OCI-M2 (cell line): Measurements from ENCODE around the gene PYROXD2.

Experiments
- DNase-seq: peaks from one replicate; lab custom pipeline; 2025; ENCODE audit not compliant: unreplicated experiment; lab: John Stamatoyannopoulos, UW

The PYROXD2 gene

DNA sequence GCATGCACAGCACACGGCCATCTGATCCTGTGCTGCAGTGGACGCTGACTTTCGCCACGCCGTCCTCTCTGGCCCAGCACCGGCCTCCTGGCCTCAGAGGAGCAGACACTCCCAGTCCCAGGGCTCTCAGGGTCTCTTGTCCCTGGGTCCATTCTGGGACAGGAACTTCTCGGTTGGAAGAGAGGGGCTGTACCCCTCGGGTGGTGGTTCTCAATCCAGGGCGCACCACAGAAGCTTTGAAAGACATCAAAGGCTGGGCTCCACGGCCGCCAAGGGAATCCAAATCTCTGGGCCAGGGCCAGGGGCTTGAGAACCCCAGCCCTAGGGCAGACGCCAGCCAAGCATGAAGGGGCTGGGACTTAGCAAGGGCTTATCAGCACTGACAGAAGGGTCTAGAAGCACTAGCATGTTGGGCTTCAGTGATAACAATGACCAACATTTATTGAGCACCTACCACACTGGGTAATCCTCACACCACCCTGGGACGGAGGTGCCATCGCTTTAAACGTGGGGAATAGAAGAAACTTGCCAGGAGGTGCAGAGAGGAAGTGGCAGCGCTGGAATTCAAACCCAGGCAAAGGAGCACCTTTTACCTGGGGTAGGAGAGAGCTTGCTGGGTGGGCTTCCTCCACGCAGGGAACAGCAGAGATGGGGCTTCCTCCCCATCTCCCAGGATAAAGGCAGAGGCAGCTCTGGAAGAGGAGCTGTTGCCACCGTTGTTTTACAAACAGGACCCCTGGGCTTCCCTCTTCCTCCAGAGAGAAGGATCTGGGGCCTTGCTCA lies 1.8 kb upstream of the PYROXD2 start:
- no peak for DNase-seq

DNA sequence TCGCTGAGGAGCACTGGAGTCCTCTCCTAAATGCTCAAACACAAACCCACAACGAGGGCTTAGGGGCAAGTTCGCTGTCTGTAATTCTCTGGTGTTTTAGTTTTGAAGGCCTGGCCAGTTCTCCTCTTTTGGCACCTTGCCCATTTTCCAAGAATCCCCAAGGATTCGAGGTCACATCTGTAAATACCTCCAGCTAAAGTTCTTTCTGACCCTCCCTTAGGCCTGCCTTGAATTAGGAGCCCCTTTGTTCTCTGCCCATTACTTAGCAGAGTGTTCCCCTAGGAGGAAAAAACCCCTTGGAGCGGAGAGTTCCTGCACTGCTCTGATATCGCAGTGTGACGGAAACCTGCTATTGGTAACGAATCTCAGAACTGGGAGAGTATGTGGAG lies 743 bp upstream of the PYROXD2 start:
- DNase-seq, result no peak

DNA sequence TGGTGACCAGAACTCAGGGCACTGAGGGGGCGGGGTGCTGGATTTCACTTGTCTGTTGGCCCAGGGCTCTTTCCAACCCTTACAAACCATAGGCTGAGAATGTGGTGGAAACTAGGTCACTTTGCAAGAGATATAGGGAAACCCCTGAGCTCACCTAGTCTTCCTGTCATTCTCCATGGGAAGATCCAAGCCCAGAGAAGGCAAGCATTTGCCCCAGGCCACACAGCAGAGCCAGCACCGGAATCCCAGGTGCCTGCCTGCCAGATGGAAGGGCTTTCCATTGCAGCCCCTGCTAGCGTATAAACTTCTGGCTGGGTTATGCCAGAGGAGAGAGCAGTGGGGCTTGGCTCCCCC lies 427 bp downstream of the PYROXD2 start:
- no peak for DNase-seq

DNA sequence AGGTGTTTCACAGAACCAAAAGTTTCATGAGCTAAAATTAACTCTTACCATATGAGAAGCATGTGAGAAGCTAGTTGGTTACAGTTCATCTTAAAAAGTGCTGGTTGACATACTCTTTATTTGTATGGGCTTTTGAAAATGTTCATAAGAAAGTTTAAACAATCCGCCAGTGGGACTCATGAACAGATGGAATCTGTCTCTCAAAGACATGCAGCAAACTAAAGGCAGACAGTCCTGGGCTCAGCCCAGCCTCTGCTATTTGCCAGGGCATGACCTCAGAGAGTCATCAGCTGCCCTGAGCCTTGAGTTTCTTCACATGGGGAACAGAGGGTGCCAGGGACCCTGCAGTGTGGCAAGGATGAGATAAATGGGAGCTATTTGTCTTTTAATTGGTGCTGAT lies 3.2 kb downstream of the PYROXD2 start:
- DNase-seq, result no peak

DNA sequence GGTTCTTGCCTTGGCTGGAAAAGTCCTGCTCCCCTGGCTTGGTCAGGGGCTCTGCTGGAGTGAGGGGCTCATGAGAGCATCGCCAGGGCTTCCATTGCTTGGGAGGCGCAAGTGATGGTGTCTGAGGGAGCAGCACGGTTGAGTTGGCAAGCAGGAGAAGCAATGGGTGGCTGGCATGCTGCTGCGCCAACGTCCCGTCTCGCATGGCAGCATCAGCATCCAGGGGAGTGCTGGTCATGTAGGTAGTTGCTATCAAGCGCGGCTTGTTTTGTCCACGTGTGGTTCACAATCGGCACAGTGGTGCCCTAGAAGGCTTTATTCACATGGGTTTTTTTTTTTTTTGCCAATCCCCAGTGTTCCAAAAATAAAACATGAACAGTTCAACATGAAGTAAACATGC lies 3.8 kb downstream of the PYROXD2 start:
- DNase-seq, result no peak

DNA sequence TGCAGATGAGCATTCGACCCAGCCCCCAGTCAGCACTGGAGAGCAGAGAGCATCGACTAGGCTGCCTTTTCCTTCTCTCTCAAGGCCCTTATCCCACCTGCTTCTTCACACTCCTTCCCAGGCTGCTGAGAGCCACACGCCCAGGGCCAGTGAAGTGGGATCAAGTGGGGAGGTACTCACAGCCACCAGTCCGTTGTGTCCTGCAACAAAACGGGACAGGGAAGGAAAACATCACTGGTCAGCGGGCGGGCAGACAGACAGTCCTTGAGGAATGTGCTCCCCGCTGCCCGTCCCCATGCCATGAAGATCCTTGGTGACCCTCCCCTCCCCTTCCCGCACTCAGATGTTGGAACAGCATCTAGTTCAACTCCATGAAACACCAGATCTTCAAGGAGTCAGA lies 4.2 kb downstream of the PYROXD2 start:
- no peak for DNase-seq

DNA sequence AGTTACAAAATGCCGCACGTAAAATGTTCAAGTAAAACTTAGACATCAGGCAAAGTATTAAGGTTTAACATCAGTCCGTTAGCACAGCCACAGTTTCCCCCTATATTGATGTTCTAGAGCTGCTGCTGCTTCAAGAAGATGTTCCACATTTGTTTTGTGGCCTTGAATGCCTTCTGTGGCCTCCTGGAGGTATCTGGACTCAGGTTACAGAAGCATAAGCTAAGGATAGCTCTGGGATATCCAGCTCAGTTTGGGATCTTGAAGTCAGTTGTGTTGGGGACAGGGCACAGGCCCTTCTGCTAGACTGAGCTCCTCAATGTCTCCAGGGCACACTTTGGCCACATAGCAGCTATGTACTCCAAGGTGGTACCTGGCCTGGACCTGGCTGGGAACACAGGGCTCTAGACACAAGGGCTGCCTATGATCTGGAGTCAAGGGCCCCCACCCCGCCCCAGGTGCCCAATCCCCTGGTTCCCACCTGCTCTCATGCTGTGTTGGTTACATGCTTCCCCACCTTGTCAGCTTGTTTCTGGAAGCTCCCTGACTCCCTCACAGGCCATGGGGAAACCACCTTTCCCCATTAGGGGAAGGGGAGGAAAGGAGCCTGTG lies 4.7 kb downstream of the PYROXD2 start:
- DNase-seq, result no peak

DNA sequence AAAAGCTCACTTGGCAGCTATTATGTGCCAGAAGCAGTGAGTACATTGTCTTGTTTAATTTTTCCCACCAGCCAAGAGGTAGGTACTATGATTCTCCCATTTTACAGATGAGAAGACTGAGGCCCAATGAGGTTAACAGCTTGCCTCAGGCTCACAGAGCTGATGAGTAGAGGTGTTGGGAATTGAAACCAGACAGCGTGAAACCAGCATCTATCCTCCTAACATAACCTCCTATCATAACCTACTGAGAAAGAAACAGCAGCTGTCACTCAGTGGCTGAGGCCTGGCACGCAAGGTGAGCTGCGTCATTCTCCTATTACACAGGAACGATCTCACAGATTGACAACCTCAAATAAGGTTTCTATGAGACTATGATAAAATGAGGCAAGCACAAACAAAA lies 6.2 kb downstream of the PYROXD2 start:
- DNase-seq, result no peak

DNA sequence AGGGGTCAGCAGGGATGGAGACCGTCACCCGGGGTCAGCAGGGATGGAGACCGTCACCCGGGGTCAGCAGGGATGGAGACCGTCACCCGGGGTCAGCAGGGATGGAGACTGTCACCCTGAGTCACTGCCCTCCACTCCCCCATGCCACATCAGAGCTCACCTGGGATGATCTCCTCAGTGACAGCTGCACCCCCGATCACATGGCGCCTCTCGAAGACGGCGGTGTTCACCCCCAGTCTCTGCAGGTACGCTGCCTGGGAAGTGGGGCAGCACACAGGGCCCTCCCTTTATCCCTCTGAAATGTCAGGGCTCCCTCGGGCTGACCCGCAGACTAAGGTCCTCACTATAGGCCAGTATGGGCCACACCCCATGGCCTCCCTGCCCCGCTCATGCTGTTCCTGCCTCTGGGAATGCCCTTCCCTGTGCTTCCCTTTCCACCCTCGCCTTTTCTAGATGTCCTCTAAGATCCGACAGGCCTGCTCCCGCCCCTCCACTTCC lies 7.2 kb downstream of the PYROXD2 start:
- no peak for DNase-seq

DNA sequence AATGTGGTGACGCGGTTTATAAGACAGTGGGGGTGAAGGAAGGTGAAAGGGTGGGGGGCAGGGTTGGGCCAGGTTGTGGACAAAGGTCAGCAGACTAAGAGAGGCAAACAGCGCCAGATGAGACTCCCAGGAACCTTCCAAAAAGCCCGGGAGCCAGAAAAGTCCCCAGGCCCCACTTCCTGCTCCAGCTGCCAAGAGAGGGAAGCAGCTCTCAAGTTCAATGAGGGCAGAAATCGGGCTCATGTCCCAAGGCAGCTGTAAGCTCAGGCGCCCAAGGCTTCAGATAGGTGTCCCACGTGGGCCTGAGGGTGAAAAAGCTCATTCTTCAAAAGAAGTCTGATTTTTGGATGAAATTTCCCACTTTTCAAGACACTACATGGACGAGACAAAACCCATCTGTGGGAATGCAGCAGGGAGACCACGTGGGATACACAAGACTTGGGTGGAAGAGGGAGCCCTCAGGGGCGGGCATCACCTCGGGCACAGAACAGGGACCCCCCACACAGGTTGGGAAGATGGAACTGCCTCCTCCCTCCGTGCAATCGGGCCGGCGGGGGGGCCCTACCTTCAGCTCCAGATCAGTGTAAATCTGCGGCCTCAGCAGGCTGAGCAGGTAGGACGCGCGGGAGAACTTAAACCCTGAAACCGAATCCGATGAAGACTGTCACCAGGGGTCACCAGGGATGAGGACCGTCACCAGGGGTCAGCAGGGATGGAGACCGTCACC lies 7.8 kb downstream of the PYROXD2 start:
- DNase-seq, result no peak

DNA sequence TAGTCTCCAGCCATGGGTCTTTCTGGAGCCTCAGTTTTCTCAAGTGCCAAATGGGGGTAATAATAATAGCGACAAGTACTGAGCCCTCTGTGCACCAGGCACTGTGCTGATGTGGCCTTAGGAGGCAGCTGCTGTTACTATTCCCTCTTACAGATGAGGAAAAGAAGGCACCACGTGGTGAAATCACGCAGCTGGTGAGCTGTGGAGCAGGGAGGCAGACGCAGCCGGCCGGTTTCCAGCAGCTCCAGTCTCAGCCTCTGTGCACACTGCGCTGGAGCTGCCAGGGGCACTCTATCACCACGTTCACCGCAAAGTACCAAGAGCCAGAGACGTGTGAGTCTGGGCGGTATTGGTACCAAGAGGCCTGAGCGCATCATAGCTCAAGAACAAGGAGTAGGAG lies 9.6 kb downstream of the PYROXD2 start:
- DNase-seq, result no peak

DNA sequence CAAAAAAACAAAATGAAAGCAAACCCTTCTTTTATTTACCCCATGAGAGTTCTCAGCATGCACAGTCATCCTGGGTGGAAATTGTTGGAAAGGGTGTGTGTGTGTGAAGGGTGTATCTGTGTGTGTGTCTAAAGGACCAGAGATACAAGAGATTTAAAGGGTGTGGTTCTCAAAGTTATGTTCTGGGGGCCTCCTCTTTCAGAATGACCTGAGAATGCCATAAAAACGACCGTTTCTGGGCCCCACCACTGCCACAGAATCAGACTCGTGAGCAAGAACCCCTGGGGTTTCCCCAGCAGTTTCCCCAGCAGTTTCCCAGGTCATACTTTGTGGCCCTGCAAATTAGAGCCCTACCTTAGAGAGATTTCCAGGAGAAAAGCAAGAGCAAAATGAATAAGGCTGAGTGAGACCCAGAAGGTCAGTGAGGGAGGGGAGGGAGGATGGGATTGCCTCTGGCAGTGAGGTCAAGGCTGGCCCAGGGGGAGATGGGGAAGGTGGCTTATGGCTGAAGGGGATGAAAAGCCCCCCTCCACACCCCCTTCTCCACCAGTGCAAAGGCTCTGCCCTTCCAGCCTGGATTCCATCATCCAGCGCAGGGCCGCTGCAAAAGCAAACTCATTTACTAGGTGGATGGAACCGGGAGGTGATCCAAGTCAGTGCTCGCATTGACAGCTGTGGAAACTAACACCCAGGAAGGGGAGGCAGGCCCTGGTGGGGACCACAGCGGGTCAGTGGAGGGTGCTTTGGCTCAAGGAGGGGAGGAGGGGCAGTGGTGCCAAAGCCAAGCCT lies 10.2 kb downstream of the PYROXD2 start:
- DNase-seq, result no peak

DNA sequence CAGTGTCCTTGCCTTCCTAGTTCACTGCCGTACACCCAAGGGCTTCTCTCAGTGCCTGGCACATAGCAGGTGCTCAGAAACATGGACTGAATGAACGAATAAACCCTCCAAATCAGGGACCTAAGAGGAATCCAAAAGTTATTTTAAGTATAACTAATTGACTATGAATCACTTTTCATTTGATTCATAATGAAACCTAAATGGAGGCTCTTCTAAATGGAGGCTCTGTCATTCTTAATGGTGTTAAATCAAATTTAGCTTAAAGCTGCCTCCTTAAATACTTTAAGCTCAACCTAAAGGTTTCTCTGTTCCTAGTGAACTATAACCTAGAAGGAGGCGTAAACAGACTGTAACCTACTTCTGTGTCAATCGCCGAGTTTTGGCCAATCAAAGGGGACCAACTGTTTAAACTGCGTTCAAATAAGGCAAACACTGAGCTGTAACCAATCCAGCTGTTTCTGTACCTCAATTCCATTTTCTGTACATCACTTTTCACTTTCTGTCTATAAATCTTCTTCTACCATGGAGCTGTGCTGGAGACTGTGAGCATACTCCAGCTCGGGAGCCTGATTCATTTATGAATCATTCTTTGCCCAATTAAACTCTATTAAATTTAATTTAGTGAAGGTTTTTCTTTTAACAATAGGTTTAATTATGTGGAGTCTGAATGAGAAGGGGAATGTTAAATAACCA lies 11.0 kb downstream of the PYROXD2 start:
- no peak for DNase-seq

DNA sequence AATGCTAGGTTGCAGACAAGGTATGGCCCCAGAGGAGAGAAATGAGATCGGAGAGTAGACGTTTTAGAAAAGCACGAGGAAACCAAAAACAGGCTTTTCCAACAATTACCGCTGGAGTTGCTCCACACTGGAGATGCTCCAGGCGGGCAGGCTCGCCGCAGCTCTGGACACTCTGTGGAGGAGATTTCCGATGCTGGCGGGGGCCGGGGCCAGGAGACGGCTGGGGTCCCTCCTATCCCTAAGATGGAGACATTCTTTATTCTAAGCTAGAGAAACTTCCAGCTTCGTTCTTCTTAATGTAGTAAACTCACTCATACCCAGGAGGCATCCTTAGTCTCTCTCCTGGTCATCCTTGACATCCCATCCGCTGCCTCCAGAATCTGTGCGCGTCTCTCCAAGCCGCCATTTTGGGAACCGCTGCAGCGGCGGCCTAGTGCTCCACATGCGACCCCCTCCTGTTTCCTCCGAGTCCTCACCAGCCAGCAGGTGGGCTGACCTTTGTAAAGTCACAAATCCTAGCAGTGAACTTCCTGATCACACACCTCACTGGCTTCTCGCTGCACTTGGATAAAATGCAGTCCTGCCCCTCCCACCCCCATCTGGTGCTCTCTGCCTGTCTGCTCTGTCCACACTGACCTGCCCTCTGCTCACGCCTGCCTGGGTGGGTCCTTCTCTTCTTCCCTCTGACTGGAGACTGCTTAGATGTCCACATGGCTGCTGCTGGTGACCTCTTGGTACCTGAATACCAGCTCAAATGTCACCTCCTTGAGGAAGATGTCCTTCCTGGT lies 11.9 kb downstream of the PYROXD2 start:
- DNase-seq, result no peak

DNA sequence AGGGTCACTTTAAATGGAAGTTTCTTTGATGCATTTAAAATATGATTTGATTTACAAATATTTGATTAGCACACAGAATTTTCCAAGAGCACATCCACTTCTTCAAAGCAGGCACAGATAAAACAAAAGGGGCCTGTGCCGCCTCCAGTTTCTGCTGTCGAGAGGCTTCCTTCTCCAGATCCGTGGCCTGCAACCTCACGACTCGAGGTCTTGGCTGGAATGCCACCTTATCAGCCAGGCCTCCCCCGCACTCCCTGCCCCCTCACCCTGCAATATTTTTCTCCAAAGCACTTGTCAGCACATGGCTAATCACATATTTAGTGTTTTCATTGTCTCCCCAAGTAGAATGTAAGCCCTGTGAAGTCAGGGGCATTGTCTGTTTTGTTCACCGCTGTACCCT lies 12.5 kb downstream of the PYROXD2 start:
- no peak for DNase-seq

DNA sequence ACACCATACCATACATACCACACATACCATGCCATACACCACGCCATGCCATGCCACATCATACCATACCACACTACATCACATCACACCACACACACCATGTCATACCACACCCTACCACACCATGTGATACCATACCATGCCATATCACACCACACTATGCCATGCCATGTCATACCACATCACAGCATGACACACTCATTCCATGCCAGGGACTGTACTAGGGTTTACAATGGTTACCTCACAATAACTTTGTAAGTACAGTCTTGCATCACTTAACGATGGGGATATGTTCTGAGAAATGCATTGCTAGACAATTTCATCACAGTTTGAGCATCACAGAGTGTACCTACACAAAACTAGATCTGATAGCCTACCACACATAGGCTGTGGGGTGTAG lies 14.5 kb downstream of the PYROXD2 start:
- no peak for DNase-seq

DNA sequence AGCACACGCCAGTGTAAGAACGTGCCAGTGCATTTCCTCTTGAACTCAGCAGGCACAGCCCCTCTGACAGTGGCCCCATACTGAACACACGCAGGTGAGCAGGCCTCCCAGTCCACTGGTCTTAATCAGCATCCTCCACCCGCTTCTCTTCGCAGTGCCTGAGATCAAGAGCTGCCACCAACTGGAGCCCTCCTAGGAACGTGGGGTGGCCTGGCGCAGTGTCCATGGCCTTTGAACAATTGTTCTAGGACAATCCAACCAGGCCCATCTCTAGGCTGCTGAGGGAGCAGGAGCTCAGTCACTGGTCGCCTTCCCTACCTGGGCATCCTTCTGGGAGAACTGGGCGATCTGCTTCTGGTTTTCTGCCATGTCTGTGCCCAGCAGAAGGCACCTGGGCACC lies 15.2 kb downstream of the PYROXD2 start:
- no peak for DNase-seq

DNA sequence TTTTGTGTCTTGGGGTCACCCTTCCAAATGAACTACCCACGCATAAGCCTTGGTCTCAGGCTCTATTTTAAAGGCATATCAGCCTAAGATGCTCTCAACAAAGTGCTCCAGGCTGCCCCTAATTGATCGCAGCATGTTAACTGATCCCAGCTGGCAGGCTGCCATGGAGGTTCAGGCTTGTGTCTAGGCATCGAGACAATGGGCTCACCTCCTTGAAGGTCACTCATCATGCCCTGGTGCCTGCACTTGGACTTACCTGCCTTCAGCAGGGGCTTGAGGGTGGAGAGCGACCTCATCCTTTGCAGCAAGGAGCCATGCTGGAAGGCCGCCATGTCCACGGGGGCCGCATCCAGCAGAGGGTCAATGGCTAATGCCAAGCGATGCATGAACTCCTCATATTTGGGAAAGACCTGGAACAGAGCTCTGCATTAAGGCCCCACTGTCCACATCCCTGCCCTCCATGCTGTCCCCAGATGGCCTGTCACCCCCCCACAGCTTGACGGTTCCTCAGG lies 17.8 kb downstream of the PYROXD2 start:
- DNase-seq, result no peak

DNA sequence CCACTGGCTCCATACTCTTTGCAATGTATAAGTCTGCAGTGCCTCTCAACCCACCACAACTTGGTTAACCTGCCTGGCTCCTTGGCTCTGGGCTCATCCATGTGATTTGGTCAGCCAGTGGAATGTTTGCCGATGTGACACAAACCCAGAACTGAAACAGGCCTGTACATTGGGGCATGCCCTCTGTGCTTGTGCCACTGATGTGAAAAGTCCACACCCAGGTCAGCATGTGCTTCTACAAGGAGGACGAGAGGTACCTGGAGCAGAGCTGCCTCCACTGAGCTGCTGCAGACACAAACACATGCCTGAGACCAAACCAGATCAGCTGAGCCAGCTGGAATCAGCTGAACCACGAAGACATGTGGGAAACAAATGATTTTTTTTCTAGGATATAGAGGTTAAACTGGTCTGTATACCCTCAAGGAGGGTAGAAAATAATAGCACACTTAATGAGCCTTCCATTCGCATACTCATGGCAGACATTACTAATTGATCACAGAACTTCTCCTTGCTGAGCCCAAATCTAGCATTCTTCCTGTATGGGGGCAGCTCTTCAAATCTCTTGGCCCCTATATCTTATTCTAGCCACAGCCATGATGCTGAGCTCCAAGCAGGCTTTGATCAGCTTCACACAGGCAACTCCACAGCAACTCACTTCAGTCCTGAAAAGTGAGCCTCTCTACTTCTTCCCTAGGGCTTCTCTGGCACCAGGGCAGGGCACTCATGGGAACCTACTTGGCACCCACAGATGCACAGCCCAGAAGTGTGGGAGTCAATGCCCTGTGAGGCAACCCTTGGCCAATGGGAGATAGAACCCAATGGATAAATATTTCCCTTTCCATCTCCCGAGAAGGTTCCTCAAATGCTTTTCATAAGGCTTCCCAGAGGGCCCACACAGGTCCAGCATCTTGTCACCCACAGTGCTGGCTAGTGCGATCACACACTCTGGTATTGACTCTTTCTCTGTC lies 18.6 kb downstream of the PYROXD2 start:
- DNase-seq, result no peak
